T-helper 1 cell (primary cell): ENCODE results near the gene PIGZ.

ENCODE experiments used
- DNase-seq, 5 donors: peaks; one replicate each; pipeline ENCODE4 v3.0.0-alpha.2; 2012 to 2020

PIGZ gene

GRCh38 chr3:197001106-197001971, 32.7 kb upstream of the PIGZ start:
- no peak for DNase-seq

- no peak for DNase-seq
Observed at GRCh38 chr3:197000211-197000610, 31.6 kb upstream of the PIGZ start.

GRCh38 chr3:196998966-196999760, 30.5 kb upstream of the PIGZ start:
- no peak for DNase-seq

- DNase-seq: no peak
Observed at GRCh38 chr3:196997311-196997710, 28.7 kb upstream of the PIGZ start.

GRCh38 chr3:196996454-196997265, 28.0 kb upstream of the PIGZ start:
- no peak for DNase-seq

- no peak for DNase-seq
Observed at GRCh38 chr3:196995646-196996355, 27.2 kb upstream of the PIGZ start.

- no peak for DNase-seq
Observed at GRCh38 chr3:196995027-196995426, 26.4 kb upstream of the PIGZ start.

GRCh38 chr3:196994056-196994455, 25.4 kb upstream of the PIGZ start:
- no peak for DNase-seq

- DNase-seq: no peak
Observed at GRCh38 chr3:196992461-196993065, 23.9 kb upstream of the PIGZ start.

GRCh38 chr3:196991581-196992460, 23.2 kb upstream of the PIGZ start:
- no peak for DNase-seq

- no peak for DNase-seq
Observed at GRCh38 chr3:196990601-196991007, 22.0 kb upstream of the PIGZ start.

- DNase-seq: no peak
Observed at GRCh38 chr3:196989721-196990262, 21.2 kb upstream of the PIGZ start.

GRCh38 chr3:196988241-196989029, 19.8 kb upstream of the PIGZ start:
- no peak for DNase-seq

- DNase-seq: no peak
Observed at GRCh38 chr3:196987022-196987421, 18.4 kb upstream of the PIGZ start.

- no peak for DNase-seq
Observed at GRCh38 chr3:196985954-196986885, 17.6 kb upstream of the PIGZ start.

- no peak for DNase-seq
Observed at GRCh38 chr3:196985298-196985697, 16.7 kb upstream of the PIGZ start.

- DNase-seq: no peak
Observed at GRCh38 chr3:196983186-196983585, 14.6 kb upstream of the PIGZ start.

GRCh38 chr3:196981657-196982056, 13.0 kb upstream of the PIGZ start:
- DNase-seq: no peak

GRCh38 chr3:196979545-196979944, 10.9 kb upstream of the PIGZ start:
- DNase-seq: no peak
